H9 (cell line): Measurements from ENCODE around the gene PPP1R13B. TPM values are rescaled to one million over a fixed set of nuclear protein-coding genes. Genes with fewer than 3 reads are reported as not detected.

Source experiments
- DNase-seq: peaks from one replicate; pipeline ENCODE4 v3.0.0-alpha.2; 2017
- H2AFZ ChIP-seq: one replicate; pipeline ENCODE4 v1.6.1; 2013; ENCODE audit warnings: mild to moderate bottlenecking, low read length, control low read depth, moderate library complexity
- H2AK5ac ChIP-seq: 2 replicates; pipeline ENCODE4 v1.6.1; 2013; ENCODE audit warnings: low read length, control low read depth, mixed read lengths; ENCODE audit not compliant: insufficient read length
- H2BK120ac ChIP-seq: one replicate; pipeline ENCODE4 v1.6.1; 2013; ENCODE audit warnings: low read depth, mild to moderate bottlenecking, low read length, control low read depth, inconsistent platforms; ENCODE audit not compliant: poor library complexity, severe bottlenecking
- H2BK12ac ChIP-seq: 2 replicates; pipeline ENCODE4 v1.6.1; 2013; ENCODE audit warnings: low read length, control low read depth, mixed read lengths, low read depth; ENCODE audit not compliant: insufficient read length
- H2BK15ac ChIP-seq: 2 replicates; pipeline ENCODE4 v1.6.1; 2013; ENCODE audit warnings: low read depth, low read length, control low read depth
- H2BK20ac ChIP-seq: one replicate; pipeline ENCODE4 v1.6.1; 2013; ENCODE audit warnings: low read depth, mild to moderate bottlenecking, low read length, control low read depth, inconsistent platforms; ENCODE audit not compliant: poor library complexity, severe bottlenecking
- H2BK5ac ChIP-seq: 2 replicates; pipeline ENCODE4 v1.6.1; 2013; ENCODE audit warnings: low read length, control low read depth, mixed read lengths; ENCODE audit not compliant: insufficient read length
- H3K14ac ChIP-seq: 2 replicates; pipeline ENCODE4 v1.6.1; 2013; ENCODE audit warnings: low read length, control low read depth; ENCODE audit not compliant: insufficient read depth
- H3K18ac ChIP-seq: 2 replicates; pipeline ENCODE4 v1.6.1; 2013; ENCODE audit warnings: low read depth, mild to moderate bottlenecking, mixed read lengths, low read length, control low read depth; ENCODE audit not compliant: insufficient read length
- H3K23ac ChIP-seq: 2 replicates; pipeline ENCODE4 v1.6.1; 2013; ENCODE audit warnings: low read length, control low read depth, mixed read lengths, low read depth; ENCODE audit not compliant: insufficient read length
- H3K23me2 ChIP-seq: 2 replicates; pipeline ENCODE4 v1.6.1; 2013; ENCODE audit warnings: low read depth, mild to moderate bottlenecking, mixed read lengths, low read length, control low read depth; ENCODE audit not compliant: insufficient read length, poor library complexity, severe bottlenecking
- H3K27ac ChIP-seq: 2 replicates; pipeline ENCODE4 v1.5.1; 2013; ENCODE audit warnings: low read length, control low read depth, mixed read lengths, low read depth; ENCODE audit not compliant: insufficient read length
- H3K27me3 ChIP-seq: 2 replicates; pipeline ENCODE4 v1.6.1; 2013; ENCODE audit warnings: low read length, control low read depth, inconsistent platforms; ENCODE audit not compliant: insufficient read depth
- H3K4ac ChIP-seq: 2 replicates; pipeline ENCODE4 v1.6.1; 2013; ENCODE audit warnings: low read depth, mild to moderate bottlenecking, control low read depth, inconsistent platforms, low read length, moderate library complexity
- H3K4me1 ChIP-seq: 2 replicates; pipeline ENCODE4 v1.6.1; 2013; ENCODE audit warnings: low read length, control low read depth, inconsistent platforms; ENCODE audit not compliant: insufficient read depth
- H3K4me2 ChIP-seq: 2 replicates; pipeline ENCODE4 v1.6.1; 2013; ENCODE audit warnings: low read length, control low read depth, mixed read lengths; ENCODE audit not compliant: insufficient read length, insufficient read depth
- H3K56ac ChIP-seq: 2 replicates; pipeline ENCODE4 v1.6.1; 2013; ENCODE audit warnings: low read depth, mild to moderate bottlenecking, mixed read lengths, low read length, control low read depth; ENCODE audit not compliant: insufficient read length
- H3K79me1 ChIP-seq: 2 replicates; pipeline ENCODE4 v1.6.1; 2013; ENCODE audit warnings: low read depth, mild to moderate bottlenecking, moderate library complexity, low read length, control low read depth, inconsistent platforms; ENCODE audit not compliant: insufficient read depth, poor library complexity, severe bottlenecking
- H3K79me2 ChIP-seq: 2 replicates; pipeline ENCODE4 v1.6.1; 2013; ENCODE audit warnings: low read length, control low read depth, inconsistent platforms; ENCODE audit not compliant: insufficient read depth
- H3K9ac ChIP-seq: 2 replicates; pipeline ENCODE4 v1.6.1; 2013; ENCODE audit warnings: low read length, control low read depth, mixed read lengths; ENCODE audit not compliant: insufficient read length; ENCODE audit errors: extremely low read depth
- H3K9me3 ChIP-seq: one replicate; pipeline ENCODE4 v1.6.1; 2013; ENCODE audit warnings: low read depth, low read length, inconsistent platforms; ENCODE audit not compliant: control insufficient read depth
- H3T11ph ChIP-seq: one replicate; pipeline ENCODE4 v1.6.1; 2013; ENCODE audit warnings: mild to moderate bottlenecking, low read length, control low read depth, inconsistent platforms
- H4K20me1 ChIP-seq: one replicate; pipeline ENCODE4 v1.6.1; 2013; ENCODE audit not compliant: control insufficient read depth, insufficient read length, insufficient read depth
- H4K5ac ChIP-seq: 2 replicates; pipeline ENCODE4 v1.6.1; 2013; ENCODE audit warnings: low read depth, mild to moderate bottlenecking, mixed read lengths, low read length, control low read depth; ENCODE audit not compliant: insufficient read length
- H4K8ac ChIP-seq: replicated peaks from 2 replicates; pipeline ENCODE4 v1.6.1; 2013; ENCODE audit warnings: low read length, control low read depth, mixed read lengths, low read depth; ENCODE audit not compliant: insufficient read length
- H4K91ac ChIP-seq: 2 replicates; pipeline ENCODE4 v1.6.1; 2013; ENCODE audit warnings: low read depth, mild to moderate bottlenecking, moderate library complexity, mixed read lengths, low read length, control low read depth; ENCODE audit not compliant: insufficient read length
- H3K27ac Mint-ChIP-seq, 3 experiments: 2 replicates in 2 of 3; 3 replicates in 1 of 3; pipeline ENCODE4 v1.8.0; 2020 to 2021; ENCODE audit warnings: mixed read lengths in 3 of 3, mild to moderate bottlenecking in 1 of 3, moderate library complexity in 1 of 3
- H3K27me3 Mint-ChIP-seq: 2 replicates; pipeline ENCODE4 v1.8.0; 2021; ENCODE audit warnings: low read depth, mild to moderate bottlenecking, moderate library complexity, mixed read lengths
- H3K36me3 Mint-ChIP-seq, 3 experiments: 2 replicates in 2 of 3; 3 replicates in 1 of 3; pipeline ENCODE4 v1.8.0; 2020 to 2021; ENCODE audit warnings: low read depth in 3 of 3, mixed read lengths in 3 of 3; ENCODE audit not compliant: insufficient read depth in 1 of 3
- H3K4me1 Mint-ChIP-seq, 2 experiments: 2 replicates each; pipeline ENCODE4 v1.8.0; 2020; ENCODE audit warnings: mixed read lengths in 2 of 2
- H3K4me3 Mint-ChIP-seq, 2 experiments: 2 replicates in 1 of 2; 3 replicates in 1 of 2; pipeline ENCODE4 v1.8.0; 2020 to 2021; ENCODE audit warnings: mild to moderate bottlenecking in 2 of 2, mixed read lengths in 2 of 2, moderate library complexity in 1 of 2
- H3K9me3 Mint-ChIP-seq, 2 experiments: 2 replicates in 1 of 2; 3 replicates in 1 of 2; pipeline ENCODE4 v1.8.0; 2020; ENCODE audit warnings: mild to moderate bottlenecking in 2 of 2, mixed read lengths in 2 of 2, moderate library complexity in 1 of 2
- CTCF ChIP-seq: fragments of 200-600 bp; sonication (generic); conservative IDR thresholded peaks from 3 replicates; pipeline ENCODE4 v1.8.0; 2021; ENCODE audit warnings: antibody characterized with exemption, mild to moderate bottlenecking
- WGBS: extraction: QIAGEN DNeasy Blood & Tissue Kit; methylation state at CpG from one replicate; pipeline ENCODE4 v1.1.7; 2013; ENCODE audit warnings: missing lambda C conversion rate, low lambda C conversion rate, mixed read lengths; ENCODE audit not compliant: insufficient read length; ENCODE audit errors: extremely low coverage; 5-methylcytosine and 5-hydroxymethylcytosine counted together
- total RNA-seq: library from RNA; stranded (reverse); gene quantifications from 2 replicates; pipeline ENCODE4 v1.2.1, GENCODE V29; 2021

Gene PPP1R13B
- total RNA-seq, 1 experiment from 2014 or later = 6.0 TPM

GRCh38 chr14:103744621-103745395 lies 102.6 kb downstream of the PPP1R13B start:
- Histone ChIP-seq H2BK20ac (no peak overlapping the region), H2BK120ac (no peak overlapping the region), H3K56ac (no peak overlapping the region), H3K9me3 (no peaks in the 10 kb centered on the region), H3K18ac (no peak overlapping the region), H3K4ac (no peak overlapping the region), H4K91ac (no peak overlapping the region), H3K23me2 (no peaks in the 10 kb centered on the region), H4K20me1 (no peaks in the 10 kb centered on the region), H2AFZ (no peak overlapping the region), H3T11ph (no peak overlapping the region), H2AK5ac (no peak overlapping the region), H3K4me1 (peaks cover 6% of the 10 kb centered on the region; the same call in 1 of the 2 replicates), H3K27ac (no peak overlapping the region), H4K5ac (no peak overlapping the region), H3K4me2 (no peak overlapping the region), H3K14ac (no peak overlapping the region), H2BK12ac (no peak overlapping the region), H2BK5ac (no peak overlapping the region), H3K9ac (no peak overlapping the region), H3K79me2 (no peaks in the 10 kb centered on the region), H3K23ac (no peak overlapping the region), H4K8ac (no peak overlapping the region), H3K79me1 (no peaks in the 10 kb centered on the region), H2BK15ac (no peak overlapping the region), H3K27me3 (no peaks in the 10 kb centered on the region; the same call in 1 of the 2 replicates)
- H3K27me3 Mint-ChIP-seq = no peaks in the 10 kb centered on the region
- H3K4me1 Mint-ChIP-seq = peaks cover 11 to 14% of the 10 kb centered on the region in 2 experiments
- no peak for TF ChIP-seq CTCF
- H3K27ac Mint-ChIP-seq = no peak overlapping the region
- H3K9me3 Mint-ChIP-seq = no peaks in the 10 kb centered on the region
- no peak overlapping the region for H3K4me3 Mint-ChIP-seq
- no CpG with 5 or more reads among the region's 15 CpGs for WGBS
- DNase-seq = no peak
- peaks cover under 1 to 7% (median 6%) of the 10 kb centered on the region in 3 experiments; a peak in 6 of 7 replicates for H3K36me3 Mint-ChIP-seq
